ENCODE measurements around the gene TECRL.

Gene TECRL

DNA sequence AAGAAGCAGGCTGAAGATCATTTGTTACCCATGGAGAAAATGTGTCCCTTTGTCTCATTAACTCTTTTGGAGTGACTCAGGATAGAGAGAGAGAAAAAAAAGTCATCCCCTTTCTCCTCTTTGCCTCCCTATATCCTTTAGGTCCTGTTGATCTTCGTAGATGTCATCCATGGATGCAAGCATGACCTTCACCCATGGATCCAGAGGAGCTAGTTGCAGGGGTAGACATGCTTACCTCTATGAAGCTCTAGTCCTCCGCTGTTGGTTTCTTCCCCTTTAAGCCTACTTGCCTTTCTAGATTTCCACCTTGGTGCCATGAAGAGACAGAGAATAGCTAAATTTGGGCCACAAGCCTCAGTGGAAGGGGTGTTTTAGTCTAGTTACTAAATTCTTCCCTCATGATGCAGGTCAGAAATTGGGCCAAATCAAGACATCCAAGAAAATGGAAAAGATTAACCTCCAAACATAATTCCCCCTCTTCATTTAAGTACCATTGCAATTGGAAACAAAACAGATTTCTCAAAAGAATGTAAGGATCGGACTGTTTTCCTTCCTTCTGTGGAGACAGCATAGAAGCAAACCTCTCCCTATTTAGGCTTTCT lies 178.4 kb downstream of the TECRL start:
- H3K4me3 ChIP-seq (replicated peaks; ENCODE audit: low read depth, low read length) = no peak overlapping the region
- no peak for TF ChIP-seq CTCF (IDR thresholded peaks at IDR 0.05; ENCODE audit: low read length, missing control alignments)
- peak; percentile 6 for DNase-seq (ENCODE audit: low read depth)

Measured in fibroblast of pulmonary artery (primary cell).